Motor neuron (in vitro differentiated cells): Measurements from ENCODE around the gene CRTAP. TPM values are rescaled to one million over a fixed set of nuclear protein-coding genes. Genes with fewer than 3 reads are reported as not detected.
"Not testable (repeated sequence)": the region's sequence is repeated elsewhere in the genome, so short reads cannot be mapped to it uniquely, and the experiment has no call there.

Source experiments
- ATAC-seq, 8 experiments: fragments of 200-7000 bp; cut with Tn5 transposase; replicated peaks in 6 of 8; 2 replicates each; pipeline ENCODE4 v1.8.0; 2021; ENCODE audit warnings: mild to moderate bottlenecking in 8 of 8, moderate library complexity in 8 of 8
- H3K27ac ChIP-seq, 2 donors: fragments of 250-450 bp; sonication (Bioruptor Pico); 2 replicates each; pipeline ENCODE4 v1.9.0; 2021; ENCODE audit warnings: antibody characterized with exemption in 2 of 2, mild to moderate bottlenecking in 2 of 2, moderate library complexity in 1 of 2
- H3K4me1 ChIP-seq, 2 donors: fragments of 250-450 bp; sonication (Bioruptor Pico); replicated peaks in 1 of 2; 2 replicates each; pipeline ENCODE4 v1.6.1; 2021; ENCODE audit warnings: antibody characterized with exemption in 2 of 2, mild to moderate bottlenecking in 2 of 2, moderate library complexity in 1 of 2
- H3K4me3 ChIP-seq, 5 donors: fragments of 250-450 bp; sonication (Bioruptor Pico); 2 replicates each; pipeline ENCODE4 v1.9.0; 2021; ENCODE audit warnings: antibody characterized with exemption in 5 of 5, mild to moderate bottlenecking in 5 of 5, moderate library complexity in 4 of 5
- WGBS, 10 experiments: fragments of 450-650 bp; shearing (Covaris generic); methylation state at CpG; one replicate each; pipeline ENCODE4 v1.0.0; 2022; 5-methylcytosine and 5-hydroxymethylcytosine counted together
- in situ Hi-C, 9 experiments: fragments of 400-800 bp; cut with MboI; loops; one replicate each; pipeline ENCODE4 v1.15.0; 2021; ENCODE audit warnings: low sequenced_read_pairs in 9 of 9, low pct_unique_long_range_greater_than_20kb in 2 of 9; ENCODE audit not compliant: unreplicated experiment in 9 of 9
- total RNA-seq, 8 experiments: library from RNA; unstranded; fragments of 300-600 nt; gene quantifications; 2 replicates each; pipeline versions ENCODE4 v1.2.3 to v1.2.4, GENCODE V29; 2022

CRTAP gene
- total RNA-seq, 8 experiments from 2014 or later = 14.2 to 197 (median 36.2) TPM

GRCh38 chr3:33149342-33149741 lies 35.5 kb downstream of the CRTAP start:
- Histone ChIP-seq H3K4me3 (no peak overlapping the region), H3K27ac (no peak overlapping the region), H3K4me1 (no peaks in the 10 kb centered on the region)
- 80 to 100% (median 95%) methylated on average over 1 to 2 of the region's 6 CpGs; no CpG with 5 or more reads in 6 of the 10 experiments for whole genome bisulfite sequencing, 10 experiments
- in situ Hi-C loops = loop anchor here in 5 of 9 experiments (25.0 kb wide), 3 partner anchors 213 to 638 kb away; partner anchors contain the start of gene PDCD6IP (in 1 of the 5)
- no peak for ATAC-seq

- in situ Hi-C loops = no loop called here
- WGBS, 10 experiments = 70 to 100% (median 89%) methylated on average over 1 to 13 of the region's 19 CpGs; no CpG with 5 or more reads in 3 of the 10 experiments
- Histone ChIP-seq H3K27ac (no peak overlapping the region), H3K4me3 (no peak overlapping the region), H3K4me1 (no peaks in the 10 kb centered on the region)
- ATAC-seq = no peak
Measured at GRCh38 chr3:33152363-33153360, 38.8 kb downstream of the CRTAP start.

DNA sequence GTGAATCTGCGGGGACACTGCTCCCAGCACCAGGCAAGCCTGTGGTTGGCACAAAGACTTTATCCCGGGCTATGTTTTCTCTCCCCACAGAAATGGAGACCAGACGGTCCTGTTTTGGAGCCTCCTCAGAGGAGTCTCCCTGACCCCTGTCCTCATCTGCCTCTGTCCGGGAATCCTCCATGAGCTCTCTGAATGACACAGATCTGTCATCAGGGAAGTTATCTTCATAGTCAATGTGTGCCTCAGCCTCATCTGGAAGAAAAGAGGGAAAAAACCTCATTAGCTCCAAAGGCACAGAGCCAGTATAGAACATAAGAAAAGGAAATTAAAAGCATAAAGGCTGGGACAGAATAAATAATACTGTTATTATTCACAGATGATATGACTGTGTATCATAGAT lies 40.0 kb downstream of the CRTAP start:
- ATAC-seq = no peak
- H3K27ac ChIP-seq = no peak overlapping the region
- no peak overlapping the region for H3K4me3 ChIP-seq
- 20 to 100% (median 95%) methylated on average over 1 to 4 of the region's 4 CpGs; no CpG with 5 or more reads in 3 of the 10 experiments for WGBS, 10 experiments
- no peaks in the 10 kb centered on the region for H3K4me1 ChIP-seq
- in situ Hi-C loops = no loop called here

- WGBS, 10 experiments = 0 to 100% (median 72%) methylated on average over 1 to 3 of the region's 3 CpGs
- Histone ChIP-seq H3K4me3 (no peak overlapping the region), H3K4me1 (no peaks in the 10 kb centered on the region), H3K27ac (no peak overlapping the region)
- in situ Hi-C loops = no loop called here
- ATAC-seq = peak in 2 of 8 experiments; percentile 22 to 55
Measured at GRCh38 chr3:33155301-33155700, 41.5 kb downstream of the CRTAP start.

DNA sequence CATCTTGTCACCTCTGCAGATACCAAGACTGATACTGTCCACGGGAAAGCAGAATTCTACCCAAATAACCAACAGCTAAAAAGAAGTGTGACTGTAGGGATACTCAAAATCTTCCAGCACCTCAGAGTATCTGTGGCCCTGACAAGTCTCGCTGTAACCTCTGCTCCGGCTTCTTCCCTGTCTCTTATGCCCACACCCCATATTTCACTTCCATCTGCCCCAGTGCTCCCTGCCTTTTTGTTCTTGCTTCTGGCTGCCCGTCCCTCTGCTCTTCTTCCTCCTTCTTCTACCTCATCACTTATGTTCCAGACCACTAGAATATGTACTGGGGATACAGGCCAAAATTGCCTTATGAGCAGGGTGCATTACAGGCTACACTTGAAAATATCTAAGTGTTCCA lies 45.4 kb downstream of the CRTAP start:
- H3K27ac ChIP-seq = no peak overlapping the region
- H3K4me3 ChIP-seq = no peak overlapping the region
- in situ Hi-C loops = no loop called here
- H3K4me1 ChIP-seq = no peaks in the 10 kb centered on the region
- ATAC-seq = no peak
- WGBS, 10 experiments = 59 to 100% (median 92%) methylated on average over 1 to 4 of the region's 4 CpGs; no CpG with 5 or more reads in 4 of the 10 experiments

DNA sequence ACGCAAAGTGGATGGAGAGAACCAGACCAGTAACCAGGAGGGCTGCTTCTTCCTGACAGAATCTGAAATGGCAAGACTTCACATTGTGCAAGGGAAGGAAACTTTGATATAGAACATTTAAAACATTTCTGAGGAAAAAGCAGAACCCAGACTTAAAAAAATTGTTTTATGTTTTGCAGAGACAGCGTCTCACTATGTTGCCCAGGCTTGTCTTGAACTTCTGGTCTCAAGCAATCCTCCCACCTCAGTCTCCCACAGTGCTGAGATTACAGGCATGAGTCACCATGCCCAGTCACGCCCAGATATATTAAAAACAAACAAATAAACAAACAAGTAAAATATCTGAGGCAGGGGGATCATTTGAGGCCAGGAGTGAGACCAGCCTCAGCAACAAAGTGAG lies 46.2 kb downstream of the CRTAP start:
- no peak overlapping the region for H3K27ac ChIP-seq
- in situ Hi-C loops = no loop called here
- no peak overlapping the region for H3K4me3 ChIP-seq
- H3K4me1 ChIP-seq = no peaks in the 10 kb centered on the region
- WGBS, 10 experiments = 43 to 100% (median 80%) methylated on average over 1 to 2 of the region's 3 CpGs; no CpG with 5 or more reads in 3 of the 10 experiments
- no peak for ATAC-seq

GRCh38 chr3:33162621-33163020 lies 48.8 kb downstream of the CRTAP start:
- ATAC-seq, H3K4me1 ChIP-seq, H3K27ac ChIP-seq, H3K4me3 ChIP-seq, in situ Hi-C loops: not testable (repeated sequence)
- 20 to 86% (median 74%) methylated on average over 1 to 5 of the region's 5 CpGs for WGBS, 10 experiments

DNA sequence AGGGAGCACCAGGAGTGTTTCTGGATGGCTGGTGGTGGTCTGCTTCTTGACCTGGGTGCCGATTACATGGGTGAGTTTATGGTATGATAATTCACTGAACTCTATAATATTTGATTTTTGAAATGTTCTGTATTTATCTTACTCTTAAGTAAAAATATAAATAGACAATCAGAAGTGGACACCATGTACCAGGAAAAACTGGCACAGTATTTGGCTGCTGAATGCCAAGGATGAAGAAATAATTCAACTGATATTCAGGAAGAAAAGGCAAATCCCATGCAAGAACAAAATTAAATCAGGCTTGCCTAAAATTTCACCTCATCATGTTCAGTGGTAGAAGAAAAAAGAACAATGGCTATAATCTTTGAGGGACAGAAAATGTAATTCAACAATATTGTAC lies 51.6 kb downstream of the CRTAP start:
- ATAC-seq = no peak
- Histone ChIP-seq H3K4me3 (no peak overlapping the region), H3K4me1 (no peaks in the 10 kb centered on the region), H3K27ac (no peak overlapping the region)
- WGBS, 10 experiments = 80 to 100% (median 100%) methylated on average over 1 of the region's 1 CpG; no CpG with 5 or more reads in 4 of the 10 experiments
- in situ Hi-C loops = no loop called here

DNA sequence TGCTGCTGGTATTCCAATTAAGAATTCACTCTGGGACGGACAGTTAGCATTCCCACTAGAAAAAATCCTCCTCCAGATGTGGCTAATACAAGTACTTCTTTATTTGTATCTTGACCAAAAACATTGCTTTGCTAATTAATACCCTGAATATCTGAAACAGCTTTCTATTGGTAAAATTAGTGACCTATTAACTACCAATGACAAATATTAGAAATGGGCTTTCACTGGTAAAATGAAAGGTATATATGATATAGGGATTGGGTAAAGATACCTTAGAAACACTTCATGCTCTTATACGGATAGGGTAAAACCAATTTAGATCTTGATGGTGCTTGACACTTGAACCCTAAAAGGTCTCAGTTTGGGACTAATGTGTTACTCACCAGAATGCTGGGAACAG lies 52.3 kb downstream of the CRTAP start:
- Histone ChIP-seq H3K27ac (no peak overlapping the region), H3K4me3 (no peak overlapping the region), H3K4me1 (no peaks in the 10 kb centered on the region)
- ATAC-seq = no peak
- in situ Hi-C loops = no loop called here
- 51 to 100% (median 83%) methylated on average over 1 to 2 of the region's 2 CpGs; no CpG with 5 or more reads in 3 of the 10 experiments for WGBS, 10 experiments

DNA sequence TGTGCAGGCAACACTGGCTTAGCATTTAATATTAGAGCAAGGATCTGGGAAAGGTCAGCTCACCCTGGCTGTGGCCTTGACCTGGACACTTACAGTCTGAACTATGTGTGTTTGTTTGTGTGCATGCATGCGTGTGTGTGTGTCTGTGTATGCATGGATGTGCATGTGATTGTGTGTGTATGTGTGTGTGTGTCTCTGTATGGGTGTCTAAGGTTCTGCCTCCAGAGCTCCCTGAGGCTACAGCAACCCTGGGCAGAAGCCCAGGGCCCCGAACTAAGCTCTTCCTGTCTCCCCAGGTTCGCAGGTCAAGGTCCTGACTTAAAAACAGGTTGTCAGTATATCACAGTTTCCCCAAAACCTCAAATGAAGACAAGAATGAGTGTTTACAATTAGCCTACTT lies 53.5 kb downstream of the CRTAP start:
- Histone ChIP-seq H3K4me1 (no peaks in the 10 kb centered on the region), H3K27ac (no peak overlapping the region), H3K4me3 (no peak overlapping the region)
- in situ Hi-C loops = no loop called here
- 67 to 100% (median 79%) methylated on average over 1 to 3 of the region's 3 CpGs; no CpG with 5 or more reads in 6 of the 10 experiments for WGBS, 10 experiments
- ATAC-seq = no peak

DNA sequence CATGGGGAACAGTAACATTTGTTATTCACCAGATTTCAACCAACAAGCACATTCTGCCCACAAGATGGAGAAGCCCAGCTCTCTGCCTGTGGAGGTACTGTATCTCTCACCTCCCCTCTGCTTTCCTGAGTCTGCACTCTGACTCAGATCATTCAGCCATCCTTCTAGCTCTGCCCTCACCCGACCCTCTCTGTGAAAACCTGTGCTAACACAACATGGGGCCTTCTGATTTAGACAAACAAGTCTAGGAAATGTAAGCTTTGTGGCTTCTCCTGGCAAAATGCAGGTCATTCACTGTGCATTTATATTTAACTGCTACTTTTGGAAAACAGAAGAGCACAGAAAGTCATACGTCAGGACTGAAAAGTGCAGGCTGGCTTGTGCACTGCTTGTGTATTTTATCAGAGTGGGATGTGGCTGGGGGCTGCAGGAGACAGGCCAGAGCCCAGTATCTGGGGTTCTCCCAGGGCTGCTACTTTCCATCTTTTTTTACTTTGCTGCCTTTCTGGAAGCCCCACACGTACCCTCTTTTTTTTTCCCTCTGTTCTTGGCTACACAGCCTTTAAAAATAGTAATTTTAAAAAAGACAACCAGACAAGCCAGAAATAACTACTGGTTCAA lies 54.0 kb downstream of the CRTAP start:
- H3K4me3 ChIP-seq = no peak overlapping the region
- WGBS, 10 experiments = 20 to 86% (median 60%) methylated on average over 1 to 3 of the region's 3 CpGs; no CpG with 5 or more reads in 1 of the 10 experiments
- in situ Hi-C loops = no loop called here
- H3K4me1 ChIP-seq = no peaks in the 10 kb centered on the region
- ATAC-seq = peak in 2 of 8 experiments; percentile 57 to 79
- H3K27ac ChIP-seq = no peak overlapping the region

DNA sequence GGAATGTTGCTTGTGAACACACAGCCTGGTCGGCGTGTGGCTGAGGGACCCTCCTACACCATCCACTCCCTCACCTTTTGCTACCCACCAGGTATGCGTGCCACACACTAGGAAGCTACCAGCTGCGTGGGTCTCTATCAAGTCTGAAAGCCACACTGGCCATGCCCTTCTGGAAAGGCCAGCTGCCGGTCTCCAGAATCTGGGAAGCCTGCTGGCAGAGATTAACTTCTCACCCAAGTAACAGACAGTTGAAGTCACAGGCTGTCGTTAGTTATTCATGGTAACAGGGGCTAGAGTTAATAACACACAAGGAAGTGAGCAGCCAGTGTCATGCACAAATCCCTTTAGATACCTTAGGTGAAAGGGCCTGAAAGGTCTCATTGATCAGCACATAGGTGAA lies 56.7 kb downstream of the CRTAP start:
- H3K27ac ChIP-seq = no peak overlapping the region
- no peaks in the 10 kb centered on the region for H3K4me1 ChIP-seq
- no peak for ATAC-seq
- WGBS, 10 experiments = 83 to 100% (median 93%) methylated on average over 1 to 4 of the region's 6 CpGs; no CpG with 5 or more reads in 4 of the 10 experiments
- no peak overlapping the region for H3K4me3 ChIP-seq
- in situ Hi-C loops = no loop called here

- no peaks in the 10 kb centered on the region for H3K4me1 ChIP-seq
Measured at GRCh38 chr3:33171580-33171979, 57.8 kb downstream of the CRTAP start.

More at GRCh38 chr3:33171580-33171979, 57.8 kb downstream of the CRTAP start:
- Histone ChIP-seq H3K27ac (no peak overlapping the region), H3K4me3 (no peak overlapping the region)
- no peak for ATAC-seq
- WGBS, 10 experiments = 0 to 100% (median 86%) methylated on average over 1 to 4 of the region's 4 CpGs; no CpG with 5 or more reads in 1 of the 10 experiments
- in situ Hi-C loops = no loop called here
